Measurements from ENCODE around the gene ATP5F1D. TPM values are rescaled to one million over a fixed set of nuclear protein-coding genes. Genes with fewer than 3 reads are reported as not detected.

Gene ATP5F1D
- total RNA-seq, 2 experiments from 2014 or later, result 209 to 222 TPM

GRCh38 chr19:1265615-1266128, 24.1 kb downstream of the ATP5F1D start:
- no peak for ATAC-seq
- Mint-ChIP-seq H3K4me1 (ENCODE audit: low read depth) (peaks cover 65% of the 10 kb centered on the region), H3K4me3 (peak overlapping the region; percentile 69)

GRCh38 chr19:1266129-1266915, 24.8 kb downstream of the ATP5F1D start:
- ChIA-PET CTCF (interaction anchor here (0.7 to 5.2 kb wide), 24 partner anchors 9 to 610 kb away, joined by 3 to 606 read pairs (median 4); partner anchors contain the start of genes ARHGAP45, ATP5F1D and FAM174C), POLR2A (interaction anchor here (0.7 to 4.4 kb wide), 6 partner anchors 9 to 192 kb away, joined by 3 to 218 read pairs (median 4); partner anchors contain the start of genes ATP5F1D and FAM174C)
- Mint-ChIP-seq H3K4me1 (ENCODE audit: low read depth) (peaks cover 70% of the 10 kb centered on the region), H3K27me3 (ENCODE audit: low read depth) (peaks cover 2% of the 10 kb centered on the region), H3K36me3 (ENCODE audit: low read depth) (peaks cover 32% of the 10 kb centered on the region), H3K4me3 (peak overlapping the region; percentile 69), H3K9me3 (ENCODE audit: insufficient read depth) (no peaks in the 10 kb centered on the region), H3K27ac (peak overlapping the region; percentile 82)
- DNase-seq, result peak; percentile 93
- ATAC-seq, result peak; percentile 50

More at GRCh38 chr19:1265615-1266128, 24.1 kb downstream of the ATP5F1D start:
- CTCF ChIA-PET, result interaction anchor here (1.0 to 5.2 kb wide), 6 partner anchors 13 to 611 kb away, joined by 3 to 606 read pairs (median 6); partner anchors contain the start of gene ATP5F1D
- DNase-seq, result peak; percentile 76
- POLR2A ChIA-PET, result interaction anchor here (3.0 to 4.4 kb wide), 2 partner anchors 13 to 22 kb away, joined by 10 to 218 read pairs; partner anchors contain the start of gene ATP5F1D
- Mint-ChIP-seq H3K9me3 (ENCODE audit: insufficient read depth) (no peaks in the 10 kb centered on the region), H3K27me3 (ENCODE audit: low read depth) (peaks cover 2% of the 10 kb centered on the region), H3K27ac (peak overlapping the region; percentile 82), H3K36me3 (ENCODE audit: low read depth) (peaks cover 25% of the 10 kb centered on the region)

- H3K27ac Mint-ChIP-seq, result no peak overlapping the region
- peaks cover 70% of the 10 kb centered on the region for H3K4me1 Mint-ChIP-seq (ENCODE audit: low read depth)
- DNase-seq, result peak; percentile 80
- H3K27me3 Mint-ChIP-seq (ENCODE audit: low read depth), result peaks cover 2% of the 10 kb centered on the region
- POLR2A ChIA-PET, result interaction anchor here (0.7 to 4.4 kb wide), 6 partner anchors 8 to 192 kb away, joined by 3 to 218 read pairs (median 4); partner anchors contain the start of genes ATP5F1D and FAM174C
- H3K4me3 Mint-ChIP-seq, result peak overlapping the region; percentile 54
- ATAC-seq, result peak; percentile 7
- peaks cover 33% of the 10 kb centered on the region for H3K36me3 Mint-ChIP-seq (ENCODE audit: low read depth)
- H3K9me3 Mint-ChIP-seq (ENCODE audit: insufficient read depth), result no peaks in the 10 kb centered on the region
- CTCF ChIA-PET, result interaction anchor here (0.9 to 5.2 kb wide), 22 partner anchors 8 to 609 kb away, joined by 3 to 606 read pairs (median 4); partner anchors contain the start of genes ARHGAP45, ATP5F1D and FAM174C
Measured at GRCh38 chr19:1266916-1267476, 25.4 kb downstream of the ATP5F1D start.

GRCh38 chr19:1267477-1268225, 26.1 kb downstream of the ATP5F1D start:
- no peak for DNase-seq
- Mint-ChIP-seq H3K4me1 (ENCODE audit: low read depth) (peaks cover 72% of the 10 kb centered on the region), H3K4me3 (peak overlapping the region; percentile 54), H3K27ac (no peak overlapping the region), H3K27me3 (ENCODE audit: low read depth) (peaks cover 2% of the 10 kb centered on the region), H3K9me3 (ENCODE audit: insufficient read depth) (no peaks in the 10 kb centered on the region), H3K36me3 (ENCODE audit: low read depth) (peaks cover 39% of the 10 kb centered on the region)
- ChIA-PET CTCF (interaction anchor here (1.3 to 5.2 kb wide), 5 partner anchors 8 to 137 kb away, joined by 3 to 606 read pairs (median 18); partner anchors contain the start of genes ATP5F1D and FAM174C), POLR2A (interaction anchor here (1.1 to 4.4 kb wide), 4 partner anchors 10 to 188 kb away, joined by 4 to 218 read pairs (median 42); partner anchors contain the start of gene ATP5F1D)
- ATAC-seq, result no peak

GRCh38 chr19:1268226-1269064, 26.9 kb downstream of the ATP5F1D start:
- CTCF ChIA-PET, result interaction anchor here (0.8 to 5.2 kb wide), 6 partner anchors 9 to 46 kb away, joined by 3 to 606 read pairs (median 4); partner anchors contain the start of gene ATP5F1D
- peaks cover 70% of the 10 kb centered on the region for H3K4me1 Mint-ChIP-seq (ENCODE audit: low read depth)
- peaks cover 2% of the 10 kb centered on the region for H3K27me3 Mint-ChIP-seq (ENCODE audit: low read depth)
- H3K9me3 Mint-ChIP-seq (ENCODE audit: insufficient read depth), result no peaks in the 10 kb centered on the region
- POLR2A ChIA-PET, result interaction anchor here (0.6 to 4.4 kb wide), 38 partner anchors 9 to 781 kb away, joined by 3 to 218 read pairs (median 6); partner anchors contain the start of genes ARHGAP45, ATP5F1D and CNN2
- no peak for ATAC-seq
- H3K36me3 Mint-ChIP-seq (ENCODE audit: low read depth), result peaks cover 44% of the 10 kb centered on the region
- peak overlapping the region; percentile 85 for H3K27ac Mint-ChIP-seq
- H3K4me3 Mint-ChIP-seq, result peak overlapping the region; percentile 64
- DNase-seq, result no peak

- DNase-seq (peak; percentile 100), ATAC-seq (peak; percentile 76)
- Mint-ChIP-seq H3K9me3 (ENCODE audit: insufficient read depth) (no peaks in the 10 kb centered on the region), H3K36me3 (ENCODE audit: low read depth) (peaks cover 51% of the 10 kb centered on the region), H3K4me3 (peak within 1 kb of the TSS; percentile 83), H3K27me3 (ENCODE audit: low read depth) (peaks cover 2% of the 10 kb centered on the region), H3K4me1 (ENCODE audit: low read depth) (peaks cover 75% of the 10 kb centered on the region), H3K27ac (peak within 1 kb of the TSS; percentile 90)
- POLR2A ChIA-PET, result interaction anchor here (0.5 to 4.4 kb wide), 46 partner anchors 8 to 781 kb away, joined by 3 to 218 read pairs (median 5); partner anchors contain the start of genes ABCA7, ARHGAP45, ATP5F1D and CNN2
- CTCF ChIA-PET, result interaction anchor here (0.8 to 5.2 kb wide), 5 partner anchors 9 to 47 kb away, joined by 3 to 606 read pairs (median 4); partner anchors contain the start of gene ATP5F1D
Measured at GRCh38 chr19:1269065-1269477, 27.5 kb downstream of the ATP5F1D start, which contains the start of gene CIRBP. CIRBP (plus strand) TSS chr19:1269332; CDS start chr19:1270934, 1,602 bp downstream.

GRCh38 chr19:1269478-1270212, 28.1 kb downstream of the ATP5F1D start:
- POLR2A ChIA-PET, result interaction anchor here (0.5 to 4.4 kb wide), 38 partner anchors 10 to 606 kb away, joined by 3 to 218 read pairs (median 5); partner anchors contain the start of genes ABCA7, ARHGAP45 and ATP5F1D
- DNase-seq, result peak; percentile 89
- Mint-ChIP-seq H3K27me3 (ENCODE audit: low read depth) (peaks cover 2% of the 10 kb centered on the region), H3K4me3 (peak overlapping the region; percentile 83), H3K36me3 (ENCODE audit: low read depth) (peaks cover 53% of the 10 kb centered on the region), H3K4me1 (ENCODE audit: low read depth) (peaks cover 73% of the 10 kb centered on the region), H3K9me3 (ENCODE audit: insufficient read depth) (no peaks in the 10 kb centered on the region), H3K27ac (peak overlapping the region; percentile 90)
- peak; percentile 35 for ATAC-seq
- CTCF ChIA-PET, result interaction anchor here (0.8 to 5.2 kb wide), 5 partner anchors 9 to 47 kb away, joined by 3 to 606 read pairs (median 4); partner anchors contain the start of gene ATP5F1D

GRCh38 chr19:1270213-1270853, 28.8 kb downstream of the ATP5F1D start:
- peak overlapping the region; percentile 90 for H3K27ac Mint-ChIP-seq
- ChIA-PET CTCF (interaction anchor here (5.2 kb wide), 1 partner anchor 26 kb away, joined by 606 read pairs; the partner anchor contains the start of gene ATP5F1D), POLR2A (interaction anchor here (0.7 to 1.7 kb wide), 3 partner anchors 9 to 194 kb away, joined by 3 to 52 read pairs (median 8); no protein-coding TSS in a partner anchor)
- H3K27me3 Mint-ChIP-seq (ENCODE audit: low read depth), result peaks cover 2% of the 10 kb centered on the region
- peaks cover 53% of the 10 kb centered on the region for H3K36me3 Mint-ChIP-seq (ENCODE audit: low read depth)
- peak overlapping the region; percentile 83 for H3K4me3 Mint-ChIP-seq
- DNase-seq, result no peak
- H3K9me3 Mint-ChIP-seq (ENCODE audit: insufficient read depth), result no peaks in the 10 kb centered on the region
- ATAC-seq, result no peak
- peaks cover 66% of the 10 kb centered on the region for H3K4me1 Mint-ChIP-seq (ENCODE audit: low read depth)
